Tibial artery (tissue), 4 donors: ENCODE results near the gene TXNL1.

ENCODE experiments used
- DNase-seq, 2 donors: peaks; one replicate each; pipeline ENCODE4 v3.0.0-alpha.2; 2019
- H3K27ac ChIP-seq, 2 donors: fragments of 200-600 bp; sonication (generic) in 1 of 2; 1 replicate in 1 of 2; 2 replicates in 1 of 2; pipeline ENCODE4 v1.5.1; 2018 to 2019; ENCODE audit warnings: mild to moderate bottlenecking in 1 of 2
- H3K27me3 ChIP-seq, 2 donors: fragments of 200-600 bp; sonication (generic) in 1 of 2; one replicate each; pipeline versions ENCODE4 v1.5.1 to v1.6.0; 2016 to 2019
- H3K36me3 ChIP-seq, 3 donors: fragments of 200-600 bp; sonication (generic) in 2 of 3; one replicate each; pipeline ENCODE4 v1.5.1; 2016 to 2019; ENCODE audit warnings: mild to moderate bottlenecking in 2 of 3
- H3K4me1 ChIP-seq, 4 donors: fragments of 200-600 bp; sonication (generic) in 2 of 4; 1 replicate in 3 of 4; 2 replicates in 1 of 4; pipeline ENCODE4 v1.5.1; 2016 to 2019
- H3K4me3 ChIP-seq, 2 donors: fragments of 200-600 bp; sonication (generic) in 1 of 2; 1 replicate in 1 of 2; 2 replicates in 1 of 2; pipeline ENCODE4 v1.5.1; 2018 to 2019; ENCODE audit warnings: mild to moderate bottlenecking in 2 of 2
- H3K9me3 ChIP-seq, 3 donors: fragments of 200-600 bp; sonication (generic) in 1 of 3; one replicate each; pipeline ENCODE4 v1.5.1; 2016 to 2019
- intact Hi-C: fragments of 100-400 bp; cut with DNase I; formaldehyde crosslinking; loops from one replicate; pipeline ENCODE4 v1.15.0; 2023; ENCODE audit warnings: low total_unique reads
- TF ChIP-seq, protein P1 (sequence below), 2 experiments: fragments of 200-600 bp in 1 of 2; fragments of 450-650 bp in 1 of 2; IDR thresholded peaks; one replicate each; pipeline ENCODE4 v1.5.1; 2017 to 2019; ENCODE audit warnings: antibody characterized with exemption in 2 of 2, mild to moderate bottlenecking in 1 of 2, moderate library complexity in 1 of 2

The TXNL1 gene

DNA sequence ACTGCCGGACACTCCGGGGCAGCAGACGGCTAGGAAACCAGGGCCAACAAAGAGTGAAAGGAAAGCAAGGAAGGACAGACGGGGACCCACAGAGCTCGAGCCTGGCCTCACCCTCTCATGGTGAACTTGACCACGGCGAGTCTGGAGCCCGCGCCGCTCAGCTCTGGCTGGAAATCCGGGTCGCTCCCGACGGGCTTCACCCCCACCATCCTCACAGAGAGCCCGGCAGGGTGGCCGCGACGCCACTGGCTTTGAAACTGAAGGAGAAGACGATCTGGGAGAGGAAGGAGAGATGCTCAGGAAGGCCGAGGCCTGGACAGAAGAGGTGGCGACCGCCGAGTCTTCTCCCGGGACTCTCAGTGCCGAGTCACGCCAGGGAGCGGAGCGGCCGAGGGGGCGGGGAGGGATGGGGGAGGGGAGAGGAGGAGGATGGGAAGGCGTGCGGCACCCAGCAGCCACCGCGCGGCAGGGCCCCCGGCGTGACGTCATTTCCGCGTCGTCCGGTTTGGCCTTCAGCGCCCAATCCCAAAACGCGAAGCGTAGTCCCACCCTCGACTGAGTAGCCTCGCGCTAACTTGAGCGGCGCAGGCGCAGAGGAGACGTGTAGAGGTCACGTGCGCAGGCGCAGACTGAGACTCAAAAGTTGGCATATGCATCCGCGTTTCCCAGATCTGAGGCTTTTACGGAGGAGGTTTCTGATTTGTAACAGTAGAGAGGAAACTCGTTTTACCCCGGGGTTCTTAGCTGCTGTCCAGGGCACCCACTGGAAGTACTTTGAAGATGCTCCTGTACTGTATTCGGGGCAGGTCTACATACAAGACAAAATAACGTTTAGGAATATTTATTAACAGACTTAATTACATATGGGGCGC, at the start of gene TXNL1:
TSS of gene TXNL1 (minus strand) at position 361 of the 872 bp plus-strand sequence. CDS start at position 209, 152 bp downstream.
- no peaks in the 10 kb centered on the region for H3K9me3 ChIP-seq
- H3K4me1 ChIP-seq = peaks cover 0 to 29% (median 12%) of the 10 kb centered on the region in 4 donors
- peak within 1 kb of the TSS; percentile 94 for H3K27ac ChIP-seq
- no peaks in the 10 kb centered on the region for H3K27me3 ChIP-seq
- intact Hi-C loops = loop anchor here (1.0 kb wide), 1 partner anchor 13 kb away; the partner anchor contains the start of gene WDR7
- H3K36me3 ChIP-seq = no peaks in the 10 kb centered on the region
- DNase-seq = peak; percentile 98 to 100
- peak within 1 kb of the TSS; percentile 77 to 78 for H3K4me3 ChIP-seq
- TF ChIP-seq, protein P1, sequence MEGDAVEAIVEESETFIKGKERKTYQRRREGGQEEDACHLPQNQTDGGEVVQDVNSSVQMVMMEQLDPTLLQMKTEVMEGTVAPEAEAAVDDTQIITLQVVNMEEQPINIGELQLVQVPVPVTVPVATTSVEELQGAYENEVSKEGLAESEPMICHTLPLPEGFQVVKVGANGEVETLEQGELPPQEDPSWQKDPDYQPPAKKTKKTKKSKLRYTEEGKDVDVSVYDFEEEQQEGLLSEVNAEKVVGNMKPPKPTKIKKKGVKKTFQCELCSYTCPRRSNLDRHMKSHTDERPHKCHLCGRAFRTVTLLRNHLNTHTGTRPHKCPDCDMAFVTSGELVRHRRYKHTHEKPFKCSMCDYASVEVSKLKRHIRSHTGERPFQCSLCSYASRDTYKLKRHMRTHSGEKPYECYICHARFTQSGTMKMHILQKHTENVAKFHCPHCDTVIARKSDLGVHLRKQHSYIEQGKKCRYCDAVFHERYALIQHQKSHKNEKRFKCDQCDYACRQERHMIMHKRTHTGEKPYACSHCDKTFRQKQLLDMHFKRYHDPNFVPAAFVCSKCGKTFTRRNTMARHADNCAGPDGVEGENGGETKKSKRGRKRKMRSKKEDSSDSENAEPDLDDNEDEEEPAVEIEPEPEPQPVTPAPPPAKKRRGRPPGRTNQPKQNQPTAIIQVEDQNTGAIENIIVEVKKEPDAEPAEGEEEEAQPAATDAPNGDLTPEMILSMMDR (IDR thresholded peaks at IDR 0.05) = no peak

DNA sequence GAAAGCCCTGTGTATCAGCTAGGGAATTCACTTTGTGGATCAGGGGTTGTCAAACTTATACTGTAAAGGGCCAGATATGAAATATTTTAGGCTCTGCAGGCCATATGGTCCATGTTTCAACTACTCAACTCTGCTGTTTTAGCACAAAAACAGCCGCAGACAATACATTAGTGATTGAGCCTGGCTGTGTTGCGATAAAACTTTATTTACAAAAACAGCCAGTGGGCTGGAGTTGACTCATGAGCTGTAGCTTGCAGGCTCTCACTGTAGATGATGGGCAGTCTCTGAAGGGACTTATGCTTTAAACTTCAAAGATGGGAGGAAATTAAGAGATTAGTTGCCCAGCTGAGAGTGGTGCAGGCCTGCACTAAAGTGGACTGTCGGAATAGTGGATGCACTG, 45.9 kb upstream of the TXNL1 start:
- Histone ChIP-seq H3K9me3 (no peaks in the 10 kb centered on the region), H3K4me3 (no peak overlapping the region), H3K36me3 (peaks cover 15 to 33% (median 30%) of the 10 kb centered on the region in 3 donors), H3K27me3 (no peaks in the 10 kb centered on the region), H3K27ac (no peak overlapping the region), H3K4me1 (no peaks in the 10 kb centered on the region)
- TF ChIP-seq, protein P1 (IDR thresholded peaks at IDR 0.05) = no peak
- intact Hi-C loops = no loop called here
- no peak for DNase-seq

DNA sequence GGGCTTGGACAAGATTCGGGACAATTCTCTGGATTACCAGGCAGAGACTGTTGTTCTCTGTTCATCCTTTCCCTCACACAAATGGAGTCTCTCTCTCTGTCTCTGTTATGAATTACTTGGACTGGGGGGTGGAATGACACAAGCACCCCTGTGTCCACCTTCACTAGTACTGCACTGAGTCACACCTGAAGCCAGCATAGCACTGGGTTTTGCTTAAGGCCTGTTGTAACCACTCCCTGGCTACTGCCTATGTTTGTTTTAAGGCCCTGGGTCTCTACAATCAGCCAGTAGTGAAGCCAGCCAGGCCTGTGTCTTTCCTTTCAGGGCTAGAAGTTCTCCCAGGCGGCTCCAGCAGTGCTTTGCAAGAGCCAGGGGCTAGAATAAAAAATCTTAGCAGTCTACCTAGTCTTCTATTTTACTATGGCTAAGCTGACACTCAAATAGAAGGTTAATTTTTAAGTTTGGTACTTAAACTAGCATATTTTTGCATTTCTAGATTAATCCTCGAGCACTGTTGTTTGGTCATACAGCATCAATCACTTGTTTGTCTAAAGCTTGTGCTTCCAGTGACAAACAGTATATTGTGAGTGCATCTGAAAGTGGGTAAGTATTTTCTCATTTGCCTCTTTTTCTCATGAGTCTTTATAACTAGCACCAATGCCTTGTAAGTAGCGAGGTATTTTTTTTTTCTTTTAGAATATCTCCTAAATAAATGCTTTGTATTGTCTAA, 40.6 kb upstream of the TXNL1 start:
- no peak for DNase-seq
- Histone ChIP-seq H3K27me3 (no peaks in the 10 kb centered on the region), H3K9me3 (no peaks in the 10 kb centered on the region), H3K4me1 (no peaks in the 10 kb centered on the region), H3K27ac (no peak overlapping the region), H3K36me3 (peaks cover 0 to 10% (median 9%) of the 10 kb centered on the region in 3 donors), H3K4me3 (no peak overlapping the region)
- intact Hi-C loops = no loop called here
- TF ChIP-seq, protein P1 (IDR thresholded peaks at IDR 0.05) = no peak

DNA sequence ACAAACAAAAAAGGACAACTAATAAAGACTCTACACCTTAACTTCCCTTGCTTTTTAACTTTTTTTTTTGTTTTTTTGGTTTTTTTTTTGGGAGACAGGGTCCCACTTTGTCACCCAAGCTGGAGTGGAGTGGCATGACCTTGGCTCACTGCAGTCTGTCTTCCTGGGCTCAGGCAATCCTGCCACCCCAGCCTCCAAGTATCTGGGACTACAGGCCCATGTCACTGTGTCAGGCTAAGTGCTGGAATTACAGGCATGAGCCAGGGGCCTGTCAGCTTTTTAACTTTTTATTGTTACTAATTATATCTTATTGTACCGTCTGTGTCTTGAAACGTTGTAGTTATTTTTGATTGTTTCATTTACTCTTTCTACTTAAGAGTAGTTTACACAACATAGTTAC, 38.2 kb upstream of the TXNL1 start:
- TF ChIP-seq, protein P1 (IDR thresholded peaks at IDR 0.05) = no peak
- Histone ChIP-seq H3K27me3 (no peaks in the 10 kb centered on the region), H3K9me3 (no peaks in the 10 kb centered on the region), H3K27ac (no peak overlapping the region), H3K4me1 (no peaks in the 10 kb centered on the region), H3K36me3 (peaks cover 0 to 9% (median 6%) of the 10 kb centered on the region in 3 donors), H3K4me3 (no peak overlapping the region)
- no peak for DNase-seq
- intact Hi-C loops = no loop called here

DNA sequence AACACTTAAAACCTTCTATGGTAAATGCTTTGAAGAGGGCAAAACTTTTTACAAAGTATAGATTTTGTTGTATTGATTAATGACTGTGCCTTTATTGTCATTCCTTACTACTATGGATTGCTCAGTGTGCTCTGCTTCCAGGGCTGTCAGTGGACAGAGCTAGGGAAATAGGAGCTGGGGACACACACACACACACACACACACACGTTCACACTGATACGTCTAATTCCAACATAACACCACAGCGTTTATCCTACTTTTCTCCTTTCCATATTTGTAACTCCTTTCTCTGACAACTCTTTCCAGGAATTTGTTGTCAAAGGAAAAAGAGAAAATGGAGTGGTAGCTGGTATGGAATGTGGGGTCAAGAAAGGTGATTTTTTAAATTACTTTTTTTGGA, 34.6 kb upstream of the TXNL1 start:
- TF ChIP-seq, protein P1 (IDR thresholded peaks at IDR 0.05) = no peak
- Histone ChIP-seq H3K27ac (no peak overlapping the region), H3K4me1 (no peaks in the 10 kb centered on the region), H3K36me3 (peaks cover 0 to 9% (median 6%) of the 10 kb centered on the region in 3 donors), H3K4me3 (no peak overlapping the region), H3K27me3 (no peaks in the 10 kb centered on the region), H3K9me3 (no peaks in the 10 kb centered on the region)
- DNase-seq = no peak
- intact Hi-C loops = no loop called here
